Panc1 (cell line): ENCODE measurements around the gene AGAP1. TPM values are rescaled to one million over a fixed set of nuclear protein-coding genes. Genes with fewer than 3 reads are reported as not detected.

ENCODE experiments used
- ATAC-seq: fragments of 200-7000 bp; cut with Tn5 transposase; 2 replicates; pipeline ENCODE4 v1.9.1; 2020; ENCODE audit warnings: mild to moderate bottlenecking, moderate library complexity
- BruUV-seq: library from RNA; stranded (reverse); fragments of 400-500 nt; replicated peaks from 2 replicates; lab custom pipeline; 2021; lab: Mats Ljungman, UMichigan
- CTCF ChIA-PET: fragments of 300-600 bp; sonication (Branson Sonifier 250); formaldehyde crosslinking; loops from one replicate; lab custom pipeline; 2022; ENCODE audit warnings: antibody characterized with exemption; lab: Charles Lee
- POLR2A ChIA-PET: fragments of 300-600 bp; sonication (Branson Sonifier 250); formaldehyde crosslinking; loops from one replicate; lab custom pipeline; 2022; ENCODE audit warnings: antibody characterized with exemption; lab: Charles Lee
- DNase-seq: peaks from one replicate; pipeline ENCODE4 v3.0.0-alpha.2; 2010; ENCODE audit warnings: low read depth, low spot score
- H3K27ac ChIP-seq: 2 replicates; pipeline ENCODE4 v1.5.1; 2011; ENCODE audit warnings: mild to moderate bottlenecking, low read length, inconsistent platforms
- H3K27me3 ChIP-seq: fragments of 200-500 bp; sonication (Bioruptor generic); 2 replicates; pipeline ENCODE4 v1.6.0; 2014; ENCODE audit warnings: low read length, inconsistent platforms; ENCODE audit not compliant: control insufficient read depth, insufficient read depth
- H3K36me3 ChIP-seq: fragments of 200-500 bp; sonication (Bioruptor generic); 2 replicates; pipeline ENCODE4 v1.5.1; 2014; ENCODE audit warnings: inconsistent platforms, mild to moderate bottlenecking, low read length, moderate library complexity; ENCODE audit not compliant: control insufficient read depth, insufficient read depth
- H3K4me1 ChIP-seq: 2 replicates; pipeline ENCODE4 v1.5.1; 2011; ENCODE audit warnings: inconsistent platforms, mild to moderate bottlenecking, low read length, moderate library complexity; ENCODE audit not compliant: control insufficient read depth, insufficient read depth
- H3K4me3 ChIP-seq, 2 experiments: 2 replicates each; pipeline ENCODE4 v1.5.1; 2011 to 2012; ENCODE audit warnings: low read depth in 2 of 2, low read length in 2 of 2, mild to moderate bottlenecking in 2 of 2, inconsistent platforms in 1 of 2, moderate library complexity in 1 of 2
- H3K9me3 ChIP-seq: fragments of 200-500 bp; sonication (Bioruptor generic); 2 replicates; pipeline ENCODE4 v1.5.1; 2014; ENCODE audit warnings: low read depth, mild to moderate bottlenecking, inconsistent platforms, low read length, moderate library complexity; ENCODE audit not compliant: control insufficient read depth, insufficient read depth
- POLR2AphosphoS5 ChIP-seq: IDR thresholded peaks from 2 replicates; pipeline ENCODE4 v1.6.1; 2012; ENCODE audit warnings: mild to moderate bottlenecking, low read depth, low read length, moderate library complexity
- REST ChIP-seq, 2 experiments: IDR thresholded peaks; 2 replicates each; pipeline ENCODE4 v1.6.1; 2011 to 2012; ENCODE audit warnings: low read depth in 2 of 2, control low read depth in 1 of 2, low read length in 1 of 2, mild to moderate bottlenecking in 1 of 2, moderate library complexity in 1 of 2; ENCODE audit not compliant: insufficient read depth in 1 of 2
- SIN3A ChIP-seq: IDR thresholded peaks from 2 replicates; pipeline ENCODE4 v1.6.1; 2012; ENCODE audit warnings: low read depth, mild to moderate bottlenecking, low read length, moderate library complexity, borderline replicate concordance; ENCODE audit not compliant: insufficient read depth
- TCF7L2 ChIP-seq: IDR thresholded peaks from 2 replicates; pipeline ENCODE4 v1.6.1; 2011; ENCODE audit warnings: mild to moderate bottlenecking, low read depth, low read length, inconsistent platforms
- in situ Hi-C: cut with HindIII; loops from 2 replicates; pipeline ENCODE4 v1.10.0; 2016; ENCODE audit warnings: low sequenced_read_pairs, low pct_unique_long_range_greater_than_20kb
- intact Hi-C: fragments of 100-400 bp; cut with micrococcal nuclease; formaldehyde crosslinking; loops from one replicate; pipeline ENCODE4 v1.10.0; 2022; ENCODE audit not compliant: unreplicated experiment
- total RNA-seq: library from RNA; stranded (reverse); gene quantifications from one replicate; pipeline ENCODE4 v1.2.1, GENCODE V29; 2021; ENCODE audit not compliant: unreplicated experiment
- TF ChIP-seq, protein P1 (sequence below): fragments of 450-650 bp; IDR thresholded peaks from 2 replicates; pipeline ENCODE4 v1.5.1; 2017; ENCODE audit warnings: mild to moderate bottlenecking

AGAP1 gene
- total RNA-seq, 1 experiment from 2014 or later, result 38.9 TPM

- CTCF ChIA-PET, result no interaction called here
- ATAC-seq, result no peak
These were observed 29.2 kb downstream of the AGAP1 start for GRCh38 chr2:235523021-235523420.

DNA sequence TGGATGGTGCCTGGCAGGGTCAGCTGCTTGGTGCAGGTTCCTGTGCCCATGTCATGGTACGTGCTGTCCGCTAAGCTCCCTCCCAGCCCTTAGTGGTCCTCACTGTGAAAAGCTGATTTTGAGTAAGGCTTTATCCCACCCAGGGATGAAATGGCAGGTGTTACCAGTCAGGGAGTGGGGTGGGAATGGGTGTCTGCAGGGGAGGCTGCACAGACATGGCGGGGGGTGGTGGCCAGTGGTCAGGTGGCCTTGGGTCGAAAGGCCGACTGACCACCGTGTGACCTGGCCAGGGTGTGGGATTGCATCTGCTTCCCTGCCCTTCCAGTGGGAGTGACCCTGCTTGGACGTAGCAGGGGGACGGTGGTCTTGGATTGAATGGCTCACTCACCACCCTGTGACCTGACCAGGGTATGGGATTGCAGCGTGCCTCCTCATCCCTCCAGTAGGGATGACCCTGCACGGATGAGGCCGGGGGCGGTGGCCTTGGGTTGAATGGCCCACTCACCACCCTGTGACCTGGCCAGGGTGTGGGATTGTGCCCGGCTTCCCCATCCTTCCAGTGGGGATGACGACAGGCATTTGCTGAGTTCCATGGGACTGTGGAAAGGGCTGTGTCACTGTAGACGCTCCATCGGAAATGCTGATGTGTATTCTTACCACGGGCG lies 29.8 kb downstream of the AGAP1 start:
- Histone ChIP-seq H3K27ac (no peak overlapping the region), H3K4me3 (no peak overlapping the region), H3K9me3 (no peaks in the 10 kb centered on the region), H3K4me1 (no peaks in the 10 kb centered on the region), H3K27me3 (no peaks in the 10 kb centered on the region), H3K36me3 (no peaks in the 10 kb centered on the region)
- DNase-seq, result no peak
- ChIA-PET CTCF (no interaction called here), POLR2A (no interaction called here)
- in situ Hi-C loops, result no loop called here
- intact Hi-C loops, result no loop called here
- BruUV-seq, result no TSS peak
- no peak for ATAC-seq
- TF ChIP-seq SIN3A, result no peak
- TF ChIP-seq REST (IDR thresholded peaks at IDR 0.05; ENCODE audit: insufficient read depth in 1 of 2, low read depth in 2 of 2, low read length in 1 of 2), result no peak
- TF ChIP-seq TCF7L2, result no peak
- TF ChIP-seq, protein P1, sequence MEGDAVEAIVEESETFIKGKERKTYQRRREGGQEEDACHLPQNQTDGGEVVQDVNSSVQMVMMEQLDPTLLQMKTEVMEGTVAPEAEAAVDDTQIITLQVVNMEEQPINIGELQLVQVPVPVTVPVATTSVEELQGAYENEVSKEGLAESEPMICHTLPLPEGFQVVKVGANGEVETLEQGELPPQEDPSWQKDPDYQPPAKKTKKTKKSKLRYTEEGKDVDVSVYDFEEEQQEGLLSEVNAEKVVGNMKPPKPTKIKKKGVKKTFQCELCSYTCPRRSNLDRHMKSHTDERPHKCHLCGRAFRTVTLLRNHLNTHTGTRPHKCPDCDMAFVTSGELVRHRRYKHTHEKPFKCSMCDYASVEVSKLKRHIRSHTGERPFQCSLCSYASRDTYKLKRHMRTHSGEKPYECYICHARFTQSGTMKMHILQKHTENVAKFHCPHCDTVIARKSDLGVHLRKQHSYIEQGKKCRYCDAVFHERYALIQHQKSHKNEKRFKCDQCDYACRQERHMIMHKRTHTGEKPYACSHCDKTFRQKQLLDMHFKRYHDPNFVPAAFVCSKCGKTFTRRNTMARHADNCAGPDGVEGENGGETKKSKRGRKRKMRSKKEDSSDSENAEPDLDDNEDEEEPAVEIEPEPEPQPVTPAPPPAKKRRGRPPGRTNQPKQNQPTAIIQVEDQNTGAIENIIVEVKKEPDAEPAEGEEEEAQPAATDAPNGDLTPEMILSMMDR, result no peak
- no peak for TF ChIP-seq POLR2AphosphoS5

More at GRCh38 chr2:235523021-235523420, 29.2 kb downstream of the AGAP1 start:
- H3K27ac ChIP-seq, result no peak overlapping the region
- H3K4me3 ChIP-seq, result no peak overlapping the region
- in situ Hi-C loops, result no loop called here
- no peaks in the 10 kb centered on the region for H3K4me1 ChIP-seq
- BruUV-seq, result no TSS peak
- POLR2A ChIA-PET, result no interaction called here
- no peak for DNase-seq
- H3K27me3 ChIP-seq, result no peaks in the 10 kb centered on the region
- H3K9me3 ChIP-seq, result no peaks in the 10 kb centered on the region
- no peaks in the 10 kb centered on the region for H3K36me3 ChIP-seq
- intact Hi-C loops, result no loop called here
- TF ChIP-seq SIN3A (no peak), REST (IDR thresholded peaks at IDR 0.05; ENCODE audit: insufficient read depth in 1 of 2, low read depth in 2 of 2, low read length in 1 of 2) (no peak), POLR2AphosphoS5 (no peak)
